ENCODE measurements around the gene HASPIN.

The HASPIN gene

GRCh38 chr17:3761036-3761917, 37.6 kb downstream of the HASPIN start:
- peaks cover 0 to 33% (median 22%) of the 10 kb centered on the region in 4 experiments for H3K4me1 ChIP-seq (ENCODE audit: control extremely low read depth in 1 of 4, control insufficient read depth in 4 of 4, insufficient read depth in 4 of 4, low read length in 3 of 4)
- no peaks in the 10 kb centered on the region for H3K27me3 ChIP-seq (replicated peaks in 2 of 5; ENCODE audit: control insufficient read depth in 4 of 5, insufficient read depth in 5 of 5, low read length in 4 of 5)
- WGBS (ENCODE audit: insufficient coverage), result 98% methylated on average over 18 of the region's 23 CpGs
- POLR2A ChIA-PET, result interaction anchor here (1.3 kb wide), 1 partner anchor 22 kb away, joined by 4 read pairs; no protein-coding TSS in a partner anchor
- no peak overlapping the region for H3K4me3 ChIP-seq (ENCODE audit: control insufficient read depth in 1 of 7, extremely low read depth in 1 of 7, insufficient read depth in 4 of 7, low read depth in 2 of 7, low read length in 6 of 7)
- H3K9me3 ChIP-seq (ENCODE audit: control extremely low read depth in 1 of 5, control insufficient read depth in 4 of 5, insufficient read depth in 2 of 5, low read depth in 1 of 5, low read length in 4 of 5), result peaks cover 0 to 9% (median 0%) of the 10 kb centered on the region in 5 experiments
- CTCF ChIA-PET, result interaction anchor here (0.7 to 5.9 kb wide), 6 partner anchors 8 to 85 kb away, joined by 3 to 31 read pairs (median 4); partner anchors contain the start of gene NCBP3
- H3K27ac ChIP-seq (ENCODE audit: insufficient read depth in 1 of 2, low read depth in 1 of 2, low read length in 2 of 2, poor library complexity in 1 of 2, severe bottlenecking in 2 of 2), result no peak overlapping the region
- DNase-seq, result no peak
- H3K36me3 ChIP-seq (ENCODE audit: control insufficient read depth in 4 of 4, insufficient read depth in 4 of 4, low read length in 3 of 4), result no peaks in the 10 kb centered on the region

- POLR2A ChIA-PET, result interaction anchor here (1.3 kb wide), 1 partner anchor 23 kb away, joined by 4 read pairs; no protein-coding TSS in a partner anchor
- CTCF ChIA-PET, result interaction anchor here (1.9 to 5.9 kb wide), 2 partner anchors 24 to 66 kb away, joined by 5 to 31 read pairs; no protein-coding TSS in a partner anchor
These were observed 38.2 kb downstream of the HASPIN start for GRCh38 chr17:3761918-3762380.

GRCh38 chr17:3762922-3763776, 39.4 kb downstream of the HASPIN start:
- ChIA-PET POLR2A (no interaction called here), CTCF (interaction anchor here (0.6 to 5.1 kb wide), 6 partner anchors 23 to 64 kb away, joined by 3 to 37 read pairs (median 6); no protein-coding TSS in a partner anchor)
- Histone ChIP-seq H3K4me3 (ENCODE audit: control insufficient read depth in 1 of 7, extremely low read depth in 1 of 7, insufficient read depth in 4 of 7, low read depth in 2 of 7, low read length in 6 of 7) (no peak overlapping the region), H3K36me3 (ENCODE audit: control insufficient read depth in 4 of 4, insufficient read depth in 4 of 4, low read length in 3 of 4) (no peaks in the 10 kb centered on the region), H3K27ac (ENCODE audit: insufficient read depth in 1 of 2, low read depth in 1 of 2, low read length in 2 of 2, poor library complexity in 1 of 2, severe bottlenecking in 2 of 2) (no peak overlapping the region), H3K9me3 (ENCODE audit: control extremely low read depth in 1 of 5, control insufficient read depth in 4 of 5, insufficient read depth in 2 of 5, low read depth in 1 of 5, low read length in 4 of 5) (peaks cover 0 to 9% (median 0%) of the 10 kb centered on the region in 5 experiments), H3K4me1 (ENCODE audit: control extremely low read depth in 1 of 4, control insufficient read depth in 4 of 4, insufficient read depth in 4 of 4, low read length in 3 of 4) (peaks cover 0 to 41% (median 26%) of the 10 kb centered on the region in 4 experiments), H3K27me3 (replicated peaks in 2 of 5; ENCODE audit: control insufficient read depth in 4 of 5, insufficient read depth in 5 of 5, low read length in 4 of 5) (no peaks in the 10 kb centered on the region)
- peak in 2 of 3 donors; percentile 35 to 49 for DNase-seq
- 92% methylated on average over 4 of the region's 14 CpGs for WGBS (ENCODE audit: insufficient coverage)

More at GRCh38 chr17:3761918-3762380, 38.2 kb downstream of the HASPIN start:
- Histone ChIP-seq H3K27ac (ENCODE audit: insufficient read depth in 1 of 2, low read depth in 1 of 2, low read length in 2 of 2, poor library complexity in 1 of 2, severe bottlenecking in 2 of 2) (no peak overlapping the region), H3K27me3 (replicated peaks in 2 of 5; ENCODE audit: control insufficient read depth in 4 of 5, insufficient read depth in 5 of 5, low read length in 4 of 5) (no peaks in the 10 kb centered on the region), H3K9me3 (ENCODE audit: control extremely low read depth in 1 of 5, control insufficient read depth in 4 of 5, insufficient read depth in 2 of 5, low read depth in 1 of 5, low read length in 4 of 5) (peaks cover 0 to 9% (median 0%) of the 10 kb centered on the region in 5 experiments), H3K4me1 (ENCODE audit: control extremely low read depth in 1 of 4, control insufficient read depth in 4 of 4, insufficient read depth in 4 of 4, low read length in 3 of 4) (peaks cover 0 to 39% (median 27%) of the 10 kb centered on the region in 4 experiments), H3K36me3 (ENCODE audit: control insufficient read depth in 4 of 4, insufficient read depth in 4 of 4, low read length in 3 of 4) (no peaks in the 10 kb centered on the region), H3K4me3 (ENCODE audit: control insufficient read depth in 1 of 7, extremely low read depth in 1 of 7, insufficient read depth in 4 of 7, low read depth in 2 of 7, low read length in 6 of 7) (no peak overlapping the region)
- DNase-seq, result no peak
- 86% methylated on average over 11 of the region's 16 CpGs for WGBS (ENCODE audit: insufficient coverage)

- ChIA-PET POLR2A (no interaction called here), CTCF (interaction anchor here (1.1 to 5.1 kb wide), 4 partner anchors 10 to 64 kb away, joined by 4 to 37 read pairs (median 10); no protein-coding TSS in a partner anchor)
- 90% methylated on average over 3 of the region's 3 CpGs for WGBS (ENCODE audit: insufficient coverage)
- H3K27me3 ChIP-seq (replicated peaks in 2 of 5; ENCODE audit: control insufficient read depth in 4 of 5, insufficient read depth in 5 of 5, low read length in 4 of 5), result no peaks in the 10 kb centered on the region
- no peak overlapping the region for H3K27ac ChIP-seq (ENCODE audit: insufficient read depth in 1 of 2, low read depth in 1 of 2, low read length in 2 of 2, poor library complexity in 1 of 2, severe bottlenecking in 2 of 2)
- DNase-seq, result no peak
- no peaks in the 10 kb centered on the region for H3K36me3 ChIP-seq (ENCODE audit: control insufficient read depth in 4 of 4, insufficient read depth in 4 of 4, low read length in 3 of 4)
- no peak overlapping the region for H3K4me3 ChIP-seq (ENCODE audit: control insufficient read depth in 1 of 7, extremely low read depth in 1 of 7, insufficient read depth in 4 of 7, low read depth in 2 of 7, low read length in 6 of 7)
- H3K9me3 ChIP-seq (ENCODE audit: control extremely low read depth in 1 of 5, control insufficient read depth in 4 of 5, insufficient read depth in 2 of 5, low read depth in 1 of 5, low read length in 4 of 5), result peaks cover 0 to 9% (median 0%) of the 10 kb centered on the region in 5 experiments
- peaks cover 0 to 47% (median 28%) of the 10 kb centered on the region in 4 experiments for H3K4me1 ChIP-seq (ENCODE audit: control extremely low read depth in 1 of 4, control insufficient read depth in 4 of 4, insufficient read depth in 4 of 4, low read length in 3 of 4)
These were observed 40.1 kb downstream of the HASPIN start for GRCh38 chr17:3763777-3764170.

GRCh38 chr17:3765981-3766380, 42.3 kb downstream of the HASPIN start:
- CTCF ChIA-PET, result interaction anchor here (0.6 to 5.1 kb wide), 3 partner anchors 14 to 62 kb away, joined by 3 to 37 read pairs (median 15); no protein-coding TSS in a partner anchor
- DNase-seq, result no peak
- Histone ChIP-seq H3K27me3 (replicated peaks in 2 of 5; ENCODE audit: control insufficient read depth in 4 of 5, insufficient read depth in 5 of 5, low read length in 4 of 5) (no peaks in the 10 kb centered on the region), H3K27ac (ENCODE audit: insufficient read depth in 1 of 2, low read depth in 1 of 2, low read length in 2 of 2, poor library complexity in 1 of 2, severe bottlenecking in 2 of 2) (peak overlapping the region; percentile 64 to 86), H3K4me1 (ENCODE audit: control extremely low read depth in 1 of 4, control insufficient read depth in 4 of 4, insufficient read depth in 4 of 4, low read length in 3 of 4) (peaks cover 2 to 67% (median 46%) of the 10 kb centered on the region in 4 experiments), H3K36me3 (ENCODE audit: control insufficient read depth in 4 of 4, insufficient read depth in 4 of 4, low read length in 3 of 4) (no peaks in the 10 kb centered on the region), H3K9me3 (ENCODE audit: control extremely low read depth in 1 of 5, control insufficient read depth in 4 of 5, insufficient read depth in 2 of 5, low read depth in 1 of 5, low read length in 4 of 5) (no peaks in the 10 kb centered on the region), H3K4me3 (ENCODE audit: control insufficient read depth in 1 of 7, extremely low read depth in 1 of 7, insufficient read depth in 4 of 7, low read depth in 2 of 7, low read length in 6 of 7) (peak overlapping the region in 3 of 7 experiments; percentile 16 to 40 (median 20))
- 90% methylated on average over 9 of the region's 9 CpGs for WGBS (ENCODE audit: insufficient coverage)
- POLR2A ChIA-PET, result interaction anchor here (1.0 kb wide), 1 partner anchor 11 kb away, joined by 3 read pairs; no protein-coding TSS in a partner anchor

- CTCF ChIA-PET, result interaction anchor here (0.6 to 5.1 kb wide), 3 partner anchors 15 to 44 kb away, joined by 3 to 37 read pairs (median 3); no protein-coding TSS in a partner anchor
- H3K4me1 ChIP-seq (ENCODE audit: control extremely low read depth in 1 of 4, control insufficient read depth in 4 of 4, insufficient read depth in 4 of 4, low read length in 3 of 4), result peaks cover 2 to 75% (median 53%) of the 10 kb centered on the region in 4 experiments
- H3K9me3 ChIP-seq (ENCODE audit: control extremely low read depth in 1 of 5, control insufficient read depth in 4 of 5, insufficient read depth in 2 of 5, low read depth in 1 of 5, low read length in 4 of 5), result no peaks in the 10 kb centered on the region
- no peak overlapping the region for H3K4me3 ChIP-seq (ENCODE audit: control insufficient read depth in 1 of 7, extremely low read depth in 1 of 7, insufficient read depth in 4 of 7, low read depth in 2 of 7, low read length in 6 of 7)
- POLR2A ChIA-PET, result interaction anchor here (1.0 kb wide), 1 partner anchor 12 kb away, joined by 3 read pairs; no protein-coding TSS in a partner anchor
- H3K27ac ChIP-seq (ENCODE audit: insufficient read depth in 1 of 2, low read depth in 1 of 2, low read length in 2 of 2, poor library complexity in 1 of 2, severe bottlenecking in 2 of 2), result no peak overlapping the region
- H3K36me3 ChIP-seq (ENCODE audit: control insufficient read depth in 4 of 4, insufficient read depth in 4 of 4, low read length in 3 of 4), result no peaks in the 10 kb centered on the region
- 65% methylated on average over 5 of the region's 8 CpGs for WGBS (ENCODE audit: insufficient coverage)
- no peaks in the 10 kb centered on the region for H3K27me3 ChIP-seq (replicated peaks in 2 of 5; ENCODE audit: control insufficient read depth in 4 of 5, insufficient read depth in 5 of 5, low read length in 4 of 5)
- peak in 1 of 3 donors; percentile 35 for DNase-seq
These were observed 43.1 kb downstream of the HASPIN start for GRCh38 chr17:3766779-3767178.
